Measurements from ENCODE around the gene SIRPA. TPM values are rescaled to one million over a fixed set of nuclear protein-coding genes. Genes with fewer than 3 reads are reported as not detected.

SIRPA gene
- total and polyA plus RNA-seq, 4 donors, result 16.6 to 123 (median 52.6) TPM

DNA sequence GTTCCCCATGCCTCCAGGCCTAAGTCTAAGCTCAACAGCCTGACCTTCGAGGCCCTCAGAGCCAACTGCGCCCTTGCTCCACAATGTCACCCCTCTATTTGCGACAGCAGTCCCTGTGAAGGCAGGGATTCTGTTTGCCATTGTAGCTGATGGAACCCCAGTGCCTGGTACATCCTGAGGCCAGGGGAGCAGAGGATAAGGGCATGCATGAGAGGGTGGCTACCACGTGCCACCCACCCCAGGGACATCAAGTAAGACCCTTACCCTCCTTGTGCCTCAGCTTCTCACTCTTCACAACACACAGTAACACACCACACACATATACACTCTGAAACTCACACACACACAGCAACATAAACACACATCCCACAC lies 20.0 kb upstream of the SIRPA start:
- Histone ChIP-seq H3K27ac (ENCODE audit: low read depth in 1 of 2, low read length in 1 of 2) (no peak overlapping the region), H3K36me3 (ENCODE audit: control insufficient read depth in 4 of 4, insufficient read depth in 4 of 4, low read length in 4 of 4) (no peaks in the 10 kb centered on the region), H3K4me1 (ENCODE audit: control insufficient read depth in 5 of 5, insufficient read depth in 5 of 5, low read length in 5 of 5) (no peaks in the 10 kb centered on the region), H3K9me3 (ENCODE audit: control insufficient read depth in 4 of 4, insufficient read depth in 3 of 4, low read length in 3 of 4) (no peaks in the 10 kb centered on the region), H3K27me3 (ENCODE audit: control insufficient read depth in 3 of 3, insufficient read depth in 3 of 3, low read length in 2 of 3) (peaks cover 0 to 15% (median 3%) of the 10 kb centered on the region in 3 donors), H3K9ac (ENCODE audit: insufficient read depth in 1 of 2, low read length in 2 of 2) (no peak overlapping the region), H3K4me3 (no peak overlapping the region)
- TF ChIP-seq, protein P1, sequence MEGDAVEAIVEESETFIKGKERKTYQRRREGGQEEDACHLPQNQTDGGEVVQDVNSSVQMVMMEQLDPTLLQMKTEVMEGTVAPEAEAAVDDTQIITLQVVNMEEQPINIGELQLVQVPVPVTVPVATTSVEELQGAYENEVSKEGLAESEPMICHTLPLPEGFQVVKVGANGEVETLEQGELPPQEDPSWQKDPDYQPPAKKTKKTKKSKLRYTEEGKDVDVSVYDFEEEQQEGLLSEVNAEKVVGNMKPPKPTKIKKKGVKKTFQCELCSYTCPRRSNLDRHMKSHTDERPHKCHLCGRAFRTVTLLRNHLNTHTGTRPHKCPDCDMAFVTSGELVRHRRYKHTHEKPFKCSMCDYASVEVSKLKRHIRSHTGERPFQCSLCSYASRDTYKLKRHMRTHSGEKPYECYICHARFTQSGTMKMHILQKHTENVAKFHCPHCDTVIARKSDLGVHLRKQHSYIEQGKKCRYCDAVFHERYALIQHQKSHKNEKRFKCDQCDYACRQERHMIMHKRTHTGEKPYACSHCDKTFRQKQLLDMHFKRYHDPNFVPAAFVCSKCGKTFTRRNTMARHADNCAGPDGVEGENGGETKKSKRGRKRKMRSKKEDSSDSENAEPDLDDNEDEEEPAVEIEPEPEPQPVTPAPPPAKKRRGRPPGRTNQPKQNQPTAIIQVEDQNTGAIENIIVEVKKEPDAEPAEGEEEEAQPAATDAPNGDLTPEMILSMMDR (IDR thresholded peaks at IDR 0.05; ENCODE audit: control extremely low read depth, extremely low read depth), result no peak
- WGBS, 2 donors, result 68 to 76% methylated on average over 4 of the region's 4 CpGs
- ATAC-seq (ENCODE audit: insufficient read depth, low FRiP score) (no peak), DNase-seq (no peak)

DNA sequence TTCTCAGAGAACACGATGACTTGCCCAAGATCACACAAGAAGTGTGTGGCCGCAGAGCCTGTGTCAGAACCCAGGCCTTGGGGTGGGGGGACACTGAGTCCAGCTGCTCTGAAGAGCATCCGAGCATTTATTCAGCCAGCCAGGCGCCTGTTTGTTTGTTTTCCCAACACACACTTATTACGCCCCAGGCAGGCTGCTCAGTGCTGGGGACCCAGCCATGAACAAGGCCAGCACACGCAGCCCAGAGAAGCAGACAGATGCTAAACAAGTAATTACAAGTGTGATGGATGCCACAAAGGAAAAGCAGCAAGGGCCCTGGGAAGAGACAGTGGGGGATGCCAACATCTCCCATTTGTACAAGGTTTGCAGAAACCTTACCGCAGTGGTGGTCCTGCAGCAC lies 19.4 kb upstream of the SIRPA start:
- Histone ChIP-seq H3K36me3 (ENCODE audit: control insufficient read depth in 4 of 4, insufficient read depth in 4 of 4, low read length in 4 of 4) (no peaks in the 10 kb centered on the region), H3K4me1 (ENCODE audit: control insufficient read depth in 5 of 5, insufficient read depth in 5 of 5, low read length in 5 of 5) (no peaks in the 10 kb centered on the region), H3K9me3 (ENCODE audit: control insufficient read depth in 4 of 4, insufficient read depth in 3 of 4, low read length in 3 of 4) (no peaks in the 10 kb centered on the region), H3K27me3 (ENCODE audit: control insufficient read depth in 3 of 3, insufficient read depth in 3 of 3, low read length in 2 of 3) (peaks cover 0 to 15% (median 4%) of the 10 kb centered on the region in 3 donors), H3K9ac (ENCODE audit: insufficient read depth in 1 of 2, low read length in 2 of 2) (no peak overlapping the region), H3K27ac (ENCODE audit: low read depth in 1 of 2, low read length in 1 of 2) (no peak overlapping the region), H3K4me3 (no peak overlapping the region)
- ATAC-seq (ENCODE audit: insufficient read depth, low FRiP score), result no peak
- TF ChIP-seq, protein P1 (IDR thresholded peaks at IDR 0.05; ENCODE audit: control extremely low read depth, extremely low read depth), result no peak
- WGBS, 2 donors, result 61 to 74% methylated on average over 7 of the region's 7 CpGs
- no peak for DNase-seq

DNA sequence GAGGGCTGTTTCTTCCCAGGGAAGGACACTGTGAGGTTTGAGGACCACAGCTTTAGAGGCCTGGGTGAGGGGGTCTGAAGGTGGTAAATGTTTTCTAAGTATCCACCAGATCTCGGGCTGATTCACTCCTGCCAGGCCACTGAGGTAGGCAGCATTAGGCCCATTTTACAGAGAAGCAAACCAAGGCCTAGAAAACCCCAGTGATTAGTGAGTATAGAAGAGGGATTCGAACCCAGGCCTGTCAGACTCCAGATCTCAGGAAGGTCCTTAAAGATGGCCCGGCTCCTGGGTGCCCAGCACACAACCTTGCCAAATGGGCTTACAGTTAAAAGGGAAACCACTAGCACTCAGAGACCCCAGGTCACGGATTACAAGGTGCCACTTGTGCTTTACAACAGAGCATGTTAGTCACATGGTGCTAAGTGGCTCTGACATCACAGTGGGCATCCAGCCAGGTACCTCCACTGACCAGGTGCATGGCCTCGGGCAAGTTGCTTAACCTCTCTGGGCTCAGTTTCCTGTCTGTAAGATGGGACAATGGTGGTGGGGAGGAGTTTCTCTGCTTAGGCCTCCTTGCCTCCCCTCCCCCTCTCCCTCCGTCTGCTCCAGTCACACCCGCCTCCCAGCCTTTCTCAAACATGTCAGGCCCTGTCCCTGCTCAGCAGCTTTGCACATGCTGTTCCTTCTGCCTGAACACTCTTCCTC lies 18.8 kb upstream of the SIRPA start:
- no peaks in the 10 kb centered on the region for H3K36me3 ChIP-seq (ENCODE audit: control insufficient read depth in 4 of 4, insufficient read depth in 4 of 4, low read length in 4 of 4)
- ATAC-seq (ENCODE audit: insufficient read depth, low FRiP score), result no peak
- DNase-seq, result no peak
- 66 to 69% methylated on average over 6 of the region's 7 CpGs for WGBS, 2 donors
- peaks cover 0 to 17% (median 6%) of the 10 kb centered on the region in 3 donors for H3K27me3 ChIP-seq (ENCODE audit: control insufficient read depth in 3 of 3, insufficient read depth in 3 of 3, low read length in 2 of 3)
- no peak overlapping the region for H3K4me3 ChIP-seq
- peaks cover 0 to 3% (median 0%) of the 10 kb centered on the region in 5 donors for H3K4me1 ChIP-seq (ENCODE audit: control insufficient read depth in 5 of 5, insufficient read depth in 5 of 5, low read length in 5 of 5)
- TF ChIP-seq, protein P1 (IDR thresholded peaks at IDR 0.05; ENCODE audit: control extremely low read depth, extremely low read depth), result no peak
- no peak overlapping the region for H3K27ac ChIP-seq (ENCODE audit: low read depth in 1 of 2, low read length in 1 of 2)
- no peaks in the 10 kb centered on the region for H3K9me3 ChIP-seq (ENCODE audit: control insufficient read depth in 4 of 4, insufficient read depth in 3 of 4, low read length in 3 of 4)
- H3K9ac ChIP-seq (ENCODE audit: insufficient read depth in 1 of 2, low read length in 2 of 2), result no peak overlapping the region

Measured in lung (tissue), 12 donors.